ENCODE results near the gene SLC38A5. TPM values are rescaled to one million over a fixed set of nuclear protein-coding genes. Genes with fewer than 3 reads are reported as not detected.

The SLC38A5 gene
- total and polyA plus RNA-seq, 2 of the 13 experiments (the other 11 are each of a cell fraction or from before 2014, with no cell fraction given), result 46.1 to 73.4 TPM

DNA sequence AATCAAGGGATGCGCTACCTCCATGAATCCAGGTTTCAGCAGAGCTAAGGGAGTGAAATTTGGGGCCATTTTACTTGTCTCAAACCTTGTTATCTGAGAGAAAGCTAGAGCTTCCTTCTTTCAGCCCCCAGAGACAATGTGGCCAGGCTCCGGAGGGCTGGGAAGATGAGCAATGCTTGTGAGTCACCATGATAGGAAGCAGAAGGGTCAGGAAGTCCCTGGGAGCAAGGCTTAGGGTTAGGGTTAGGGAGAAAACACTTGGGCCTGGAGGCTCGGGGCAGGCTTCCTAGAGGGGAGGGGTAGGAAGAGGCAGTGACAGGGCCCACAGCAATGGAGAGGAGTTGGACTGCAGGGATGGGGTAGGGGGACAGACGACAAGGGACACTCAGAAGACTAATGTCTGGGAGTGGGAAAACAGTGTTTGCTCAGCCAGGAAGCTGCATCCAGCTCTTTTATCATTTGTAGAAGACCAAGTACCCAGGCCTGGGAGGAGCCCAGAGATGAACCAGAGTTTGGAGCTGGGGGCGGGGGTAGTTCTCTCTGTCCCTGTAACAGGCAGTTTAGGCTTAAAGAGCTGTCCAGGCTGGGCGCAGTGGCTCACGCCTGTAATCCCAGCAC, 22.3 kb upstream of the SLC38A5 start:
- FAIRE-seq (no peak), DNase-seq (ENCODE audit: low spot score) (no peak), ATAC-seq (no peak)
- TF ChIP-seq RBM39 (IDR thresholded peaks at IDR 0.05; ENCODE audit: low read depth, low read length, poor library complexity, severe bottlenecking) (no peak), NFE2L1 (CRISPR knock-in tag; IDR thresholded peaks at IDR 0.05; ENCODE audit: borderline replicate concordance) (no peak), NONO (IDR thresholded peaks at IDR 0.05) (no peak), NONO (CRISPR knock-in tag; conservative IDR thresholded peaks at IDR 0.05) (no peak)
- TF ChIP-seq, protein P1, sequence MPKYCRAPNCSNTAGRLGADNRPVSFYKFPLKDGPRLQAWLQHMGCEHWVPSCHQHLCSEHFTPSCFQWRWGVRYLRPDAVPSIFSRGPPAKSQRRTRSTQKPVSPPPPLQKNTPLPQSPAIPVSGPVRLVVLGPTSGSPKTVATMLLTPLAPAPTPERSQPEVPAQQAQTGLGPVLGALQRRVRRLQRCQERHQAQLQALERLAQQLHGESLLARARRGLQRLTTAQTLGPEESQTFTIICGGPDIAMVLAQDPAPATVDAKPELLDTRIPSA (CRISPR knock-in tag; IDR thresholded peaks at IDR 0.05; ENCODE audit: borderline replicate concordance), result no peak
- H3K27ac ChIP-seq (ENCODE audit: extremely low read length, insufficient read depth, low read length), result no peak overlapping the region
- BruUV-seq (replicated peaks), result no TSS peak
- no peaks in the 10 kb centered on the region for H3K9me3 ChIP-seq (ENCODE audit: low read length)
- H3K4me2 ChIP-seq (ENCODE audit: low read depth, low read length), result no peak overlapping the region
- no peaks in the 10 kb centered on the region for H3K79me2 ChIP-seq (ENCODE audit: insufficient read depth, low read length)
- H3K4me1 ChIP-seq (ENCODE audit: insufficient read depth, low read length), result peaks cover 26% of the 10 kb centered on the region
- H3K27me3 ChIP-seq (ENCODE audit: control insufficient read depth in 1 of 2, insufficient read depth in 2 of 2, low read length in 2 of 2), result no peaks in the 10 kb centered on the region; a peak in 1 of 5 replicates
- POLR2A ChIA-PET, result interaction anchor here (2.9 kb wide), 1 partner anchor 23 kb away, joined by 16 read pairs; the partner anchor contains the start of gene SLC38A5
- no peaks in the 10 kb centered on the region for H4K20me1 ChIP-seq (ENCODE audit: insufficient read depth, low read length)
- WGBS (ENCODE audit: low lambda C conversion rate), result 25% methylated on average over 4 of the region's 7 CpGs
- no peak overlapping the region for H3K9ac ChIP-seq (ENCODE audit: insufficient read depth, low read depth, low read length)
- H3K36me3 ChIP-seq (replicated peaks in 1 of 2; ENCODE audit: control insufficient read depth in 1 of 2, insufficient read depth in 2 of 2, low read length in 2 of 2), result no peaks in the 10 kb centered on the region
- no peak overlapping the region for H2AFZ ChIP-seq (ENCODE audit: low read length)
- CTCF ChIA-PET (ENCODE audit: low intra/inter-chr PET ratio, low total read pairs), result no interaction called here
- H3K4me3 ChIP-seq (replicated peaks in 1 of 3; ENCODE audit: insufficient read depth in 1 of 3, low read depth in 2 of 3, low read length in 3 of 3), result no peak overlapping the region
- in situ Hi-C loops (cut with HindIII; ENCODE audit: extremely low pct_ligation_motif_present, low pct_unique_long_range_greater_than_20kb) (loop anchor here (5.0 kb wide), 1 partner anchor 410 kb away; no protein-coding TSS in a partner anchor), intact Hi-C loops (cut with micrococcal nuclease; ENCODE audit: unreplicated experiment) (loop anchor here (10.0 kb wide), 1 partner anchor 408 kb away; no protein-coding TSS in a partner anchor)

DNA sequence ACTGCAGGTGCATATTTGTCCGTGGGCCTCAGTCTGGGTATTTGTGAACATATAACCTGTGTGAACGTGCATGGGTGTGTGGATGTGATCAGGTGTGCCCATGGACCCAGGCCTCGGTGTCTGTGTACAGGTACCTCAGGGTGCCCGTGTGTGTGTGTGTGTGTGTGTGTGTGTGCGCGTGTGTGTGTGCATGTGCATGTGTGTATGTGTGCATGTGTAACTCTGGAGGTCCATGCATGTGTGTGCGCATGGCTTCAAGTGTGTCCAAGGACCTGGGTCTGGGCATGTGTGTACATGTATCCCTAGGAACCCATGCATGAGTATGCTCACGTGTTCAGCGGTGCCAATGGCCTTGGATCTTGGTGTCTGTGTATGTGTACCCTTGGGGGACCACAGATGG, 21.7 kb upstream of the SLC38A5 start:
- H3K9ac ChIP-seq (ENCODE audit: insufficient read depth, low read depth, low read length), result no peak overlapping the region
- BruUV-seq (replicated peaks), result no TSS peak
- H3K79me2 ChIP-seq (ENCODE audit: insufficient read depth, low read length), result no peaks in the 10 kb centered on the region
- ChIA-PET POLR2A (no interaction called here), CTCF (ENCODE audit: low intra/inter-chr PET ratio, low total read pairs) (no interaction called here)
- no peak overlapping the region for H3K4me3 ChIP-seq (replicated peaks in 1 of 3; ENCODE audit: insufficient read depth in 1 of 3, low read depth in 2 of 3, low read length in 3 of 3)
- H3K4me1 ChIP-seq (ENCODE audit: insufficient read depth, low read length), result peaks cover 26% of the 10 kb centered on the region
- no CpG with 5 or more reads among the region's 9 CpGs for WGBS (ENCODE audit: low lambda C conversion rate)
- H4K20me1 ChIP-seq (ENCODE audit: insufficient read depth, low read length), result no peaks in the 10 kb centered on the region
- no peaks in the 10 kb centered on the region for H3K36me3 ChIP-seq (replicated peaks in 1 of 2; ENCODE audit: control insufficient read depth in 1 of 2, insufficient read depth in 2 of 2, low read length in 2 of 2)
- TF ChIP-seq POGZ (CRISPR knock-in tag; IDR thresholded peaks at IDR 0.05), result no peak
- H3K9me3 ChIP-seq (ENCODE audit: low read length), result no peaks in the 10 kb centered on the region
- no peak overlapping the region for H2AFZ ChIP-seq (ENCODE audit: low read length)
- no peaks in the 10 kb centered on the region; a peak in 1 of 5 replicates for H3K27me3 ChIP-seq (ENCODE audit: control insufficient read depth in 1 of 2, insufficient read depth in 2 of 2, low read length in 2 of 2)
- in situ Hi-C loops (cut with HindIII; ENCODE audit: extremely low pct_ligation_motif_present, low pct_unique_long_range_greater_than_20kb) (loop anchor here (5.0 kb wide), 1 partner anchor 410 kb away; no protein-coding TSS in a partner anchor), intact Hi-C loops (cut with micrococcal nuclease; ENCODE audit: unreplicated experiment) (loop anchor here (10.0 kb wide), 1 partner anchor 407 kb away; no protein-coding TSS in a partner anchor)
- FAIRE-seq (no peak), DNase-seq (ENCODE audit: low spot score) (no peak), ATAC-seq (no peak)
- H3K27ac ChIP-seq (ENCODE audit: extremely low read length, insufficient read depth, low read length), result no peak overlapping the region
- no peak overlapping the region for H3K4me2 ChIP-seq (ENCODE audit: low read depth, low read length)

All from HepG2 (cell line).